ENCODE data around the gene FBXL13. TPM values are rescaled to one million over a fixed set of nuclear protein-coding genes. Genes with fewer than 3 reads are reported as not detected.
A peak's percentile ranks its signal among the peaks of the same experiment; 100 is the strongest.
"Not testable (repeated sequence)": the region's sequence is repeated elsewhere in the genome, so short reads cannot be mapped to it uniquely, and the experiment has no call there.

The FBXL13 gene
- total and polyA plus RNA-seq, 2 experiments from 2014 or later: 2.1 to 2.2 TPM

GRCh38 chr7:103117465-103117864, 42.9 kb upstream of the FBXL13 start:
- H3K4me1 ChIP-seq (ENCODE audit: low read depth): no peaks in the 10 kb centered on the region
- H3K9me3 ChIP-seq (ENCODE audit: low read depth): no peaks in the 10 kb centered on the region
- no peak overlapping the region for H3K4me3 ChIP-seq
- peaks cover 8% of the 10 kb centered on the region for H3K36me3 ChIP-seq
- H3K27ac ChIP-seq: no peak overlapping the region
- TF ChIP-seq CTCF (IDR thresholded peaks at IDR 0.05; ENCODE audit: low read depth, low read length): no peak
- no peak for DNase-seq (ENCODE audit: low read depth in 1 of 2, low spot score in 1 of 2)
- H3K27me3 ChIP-seq: no peaks in the 10 kb centered on the region

- Histone ChIP-seq H3K27me3 (no peaks in the 10 kb centered on the region), H3K36me3 (peaks cover 8% of the 10 kb centered on the region), H3K4me3 (no peak overlapping the region), H3K4me1 (ENCODE audit: low read depth) (no peaks in the 10 kb centered on the region), H3K9me3 (ENCODE audit: low read depth) (no peaks in the 10 kb centered on the region), H3K27ac (no peak overlapping the region)
- no peak for TF ChIP-seq CTCF (IDR thresholded peaks at IDR 0.05; ENCODE audit: low read depth, low read length)
- DNase-seq (ENCODE audit: low read depth in 1 of 2, low spot score in 1 of 2): no peak
These were observed 42.4 kb upstream of the FBXL13 start for GRCh38 chr7:103116991-103117390.

GRCh38 chr7:103116511-103116910, 41.9 kb upstream of the FBXL13 start:
- Histone ChIP-seq H3K4me1 (ENCODE audit: low read depth) (no peaks in the 10 kb centered on the region), H3K27me3 (no peaks in the 10 kb centered on the region), H3K27ac (no peak overlapping the region), H3K9me3 (ENCODE audit: low read depth) (no peaks in the 10 kb centered on the region), H3K4me3 (no peak overlapping the region), H3K36me3 (peaks cover 8% of the 10 kb centered on the region)
- no peak for TF ChIP-seq CTCF (IDR thresholded peaks at IDR 0.05; ENCODE audit: low read depth, low read length)
- no peak for DNase-seq (ENCODE audit: low read depth in 1 of 2, low spot score in 1 of 2)

GRCh38 chr7:103115771-103116170, 41.2 kb upstream of the FBXL13 start:
- Histone ChIP-seq H3K4me3 (no peak overlapping the region), H3K36me3 (peaks cover 8% of the 10 kb centered on the region), H3K4me1 (ENCODE audit: low read depth) (no peaks in the 10 kb centered on the region), H3K27me3 (no peaks in the 10 kb centered on the region), H3K27ac (no peak overlapping the region), H3K9me3 (ENCODE audit: low read depth) (no peaks in the 10 kb centered on the region)
- no peak for TF ChIP-seq CTCF (IDR thresholded peaks at IDR 0.05; ENCODE audit: low read depth, low read length)
- DNase-seq (ENCODE audit: low read depth in 1 of 2, low spot score in 1 of 2): no peak

GRCh38 chr7:103114576-103115008, 40.0 kb upstream of the FBXL13 start:
- Histone ChIP-seq H3K27ac (peak overlapping the region; percentile 48), H3K27me3 (no peaks in the 10 kb centered on the region), H3K4me3 (no peak overlapping the region), H3K36me3 (peaks cover 7% of the 10 kb centered on the region), H3K9me3 (ENCODE audit: low read depth) (no peaks in the 10 kb centered on the region), H3K4me1 (ENCODE audit: low read depth) (no peaks in the 10 kb centered on the region)
- no peak for TF ChIP-seq CTCF (IDR thresholded peaks at IDR 0.05; ENCODE audit: low read depth, low read length)
- DNase-seq (ENCODE audit: low read depth in 1 of 2, low spot score in 1 of 2): no peak

GRCh38 chr7:103113164-103113563, 38.6 kb upstream of the FBXL13 start:
- no peaks in the 10 kb centered on the region for H3K4me1 ChIP-seq (ENCODE audit: low read depth)
- peak in 1 of 2 donors; percentile 96 for DNase-seq (ENCODE audit: low read depth in 1 of 2, low spot score in 1 of 2)
- H3K36me3 ChIP-seq: no peaks in the 10 kb centered on the region
- no peak overlapping the region for H3K4me3 ChIP-seq
- no peak for TF ChIP-seq CTCF (IDR thresholded peaks at IDR 0.05; ENCODE audit: low read depth, low read length)
- H3K27me3 ChIP-seq: no peaks in the 10 kb centered on the region
- no peaks in the 10 kb centered on the region for H3K9me3 ChIP-seq (ENCODE audit: low read depth)
- H3K27ac ChIP-seq: no peak overlapping the region

- Histone ChIP-seq H3K27ac (peak overlapping the region; percentile 90), H3K4me1 (ENCODE audit: low read depth) (peaks cover 22% of the 10 kb centered on the region)
- not testable (repeated sequence) for H3K4me3 ChIP-seq; H3K36me3 ChIP-seq; H3K9me3 ChIP-seq (ENCODE audit: low read depth); H3K27me3 ChIP-seq
- DNase-seq (ENCODE audit: low read depth in 1 of 2, low spot score in 1 of 2): peak in 1 of 2 donors; percentile 52
These were observed 32.1 kb upstream of the FBXL13 start for GRCh38 chr7:103106703-103107070.
